ENCODE results near the gene TBC1D9B.

The TBC1D9B gene

GRCh38 chr5:179916523-179916922 is 8.8 kb upstream of the TBC1D9B start:
- DNase-seq (no peak), ATAC-seq (replicated peaks) (no peak)
- Mint-ChIP-seq H3K4me1 (ENCODE audit: low read depth in 2 of 2) (peaks cover 2 to 5% of the 10 kb centered on the region in 2 donors), H3K9me3 (no peaks in the 10 kb centered on the region), H3K27me3 (peaks cover 9 to 48% of the 10 kb centered on the region in 2 donors), H3K27ac (no peak overlapping the region), H3K36me3 (ENCODE audit: insufficient read depth) (no peaks in the 10 kb centered on the region), H3K4me3 (no peak overlapping the region)

GRCh38 chr5:179915406-179915935 is 7.8 kb upstream of the TBC1D9B start:
- no peak overlapping the region for H3K27ac Mint-ChIP-seq
- DNase-seq = no peak

GRCh38 chr5:179914032-179914755 is 6.5 kb upstream of the TBC1D9B start:
- ATAC-seq (replicated peaks) = peak; percentile 24
- no peaks in the 10 kb centered on the region for H3K36me3 Mint-ChIP-seq (ENCODE audit: insufficient read depth)
- peaks cover 9 to 41% of the 10 kb centered on the region in 2 donors for H3K27me3 Mint-ChIP-seq
- no peak for DNase-seq
- no peaks in the 10 kb centered on the region for H3K9me3 Mint-ChIP-seq
- H3K4me3 Mint-ChIP-seq = no peak overlapping the region
- peak overlapping the region in 1 of 2 donors; percentile 41 for H3K27ac Mint-ChIP-seq
- H3K4me1 Mint-ChIP-seq (ENCODE audit: low read depth in 2 of 2) = peaks cover 0 to 5% of the 10 kb centered on the region in 2 donors

More at GRCh38 chr5:179915406-179915935, 7.8 kb upstream of the TBC1D9B start:
- Mint-ChIP-seq H3K27me3 (peaks cover 9 to 48% of the 10 kb centered on the region in 2 donors), H3K36me3 (ENCODE audit: insufficient read depth) (no peaks in the 10 kb centered on the region), H3K4me1 (ENCODE audit: low read depth in 2 of 2) (peaks cover 2 to 5% of the 10 kb centered on the region in 2 donors), H3K4me3 (no peak overlapping the region), H3K9me3 (no peaks in the 10 kb centered on the region)
- ATAC-seq (replicated peaks) = no peak

- H3K36me3 Mint-ChIP-seq (ENCODE audit: insufficient read depth) = no peaks in the 10 kb centered on the region
- H3K4me3 Mint-ChIP-seq = no peak overlapping the region
- peaks cover 9 to 35% of the 10 kb centered on the region in 2 donors for H3K27me3 Mint-ChIP-seq
- H3K27ac Mint-ChIP-seq = no peak overlapping the region
- H3K4me1 Mint-ChIP-seq (ENCODE audit: low read depth in 2 of 2) = peaks cover 0 to 5% of the 10 kb centered on the region in 2 donors
- H3K9me3 Mint-ChIP-seq = no peaks in the 10 kb centered on the region
- DNase-seq (no peak), ATAC-seq (replicated peaks) (no peak)
These were observed 5.8 kb upstream of the TBC1D9B start for GRCh38 chr5:179913461-179913860.

- Mint-ChIP-seq H3K9me3 (no peaks in the 10 kb centered on the region), H3K27ac (no peak overlapping the region), H3K4me1 (ENCODE audit: low read depth in 2 of 2) (peaks cover 0 to 5% of the 10 kb centered on the region in 2 donors), H3K4me3 (no peak overlapping the region), H3K27me3 (peaks cover 9 to 30% of the 10 kb centered on the region in 2 donors), H3K36me3 (ENCODE audit: insufficient read depth) (no peaks in the 10 kb centered on the region)
- no peak for DNase-seq
- ATAC-seq (replicated peaks) = no peak
These were observed 5.3 kb upstream of the TBC1D9B start for GRCh38 chr5:179912951-179913350.

DNA sequence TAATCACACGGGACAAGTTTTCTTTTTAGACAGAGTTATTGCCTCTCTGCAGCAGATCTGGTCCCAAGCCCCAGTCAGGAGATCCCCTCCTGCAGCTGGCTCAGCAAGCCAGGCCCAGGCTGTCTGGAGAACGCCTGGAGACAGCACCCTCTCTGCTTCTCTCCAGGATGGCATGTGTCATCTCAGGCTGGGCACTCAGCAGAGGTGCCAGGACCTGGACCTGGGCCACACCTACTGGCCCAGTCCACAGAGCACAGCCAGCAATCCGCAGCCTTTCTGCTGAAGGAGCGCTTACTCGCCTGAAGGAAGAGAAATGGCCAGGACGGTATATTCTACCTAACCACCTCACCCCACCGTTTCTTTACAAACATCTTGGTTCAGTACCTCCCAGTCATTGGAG is 4.7 kb upstream of the TBC1D9B start:
- DNase-seq = no peak
- no peaks in the 10 kb centered on the region for H3K9me3 Mint-ChIP-seq
- H3K4me1 Mint-ChIP-seq (ENCODE audit: low read depth in 2 of 2) = peaks cover 0 to 5% of the 10 kb centered on the region in 2 donors
- no peak overlapping the region for H3K4me3 Mint-ChIP-seq
- peaks cover 9 to 24% of the 10 kb centered on the region in 2 donors for H3K27me3 Mint-ChIP-seq
- ATAC-seq (replicated peaks) = no peak
- no peaks in the 10 kb centered on the region for H3K36me3 Mint-ChIP-seq (ENCODE audit: insufficient read depth)
- H3K27ac Mint-ChIP-seq = no peak overlapping the region

DNA sequence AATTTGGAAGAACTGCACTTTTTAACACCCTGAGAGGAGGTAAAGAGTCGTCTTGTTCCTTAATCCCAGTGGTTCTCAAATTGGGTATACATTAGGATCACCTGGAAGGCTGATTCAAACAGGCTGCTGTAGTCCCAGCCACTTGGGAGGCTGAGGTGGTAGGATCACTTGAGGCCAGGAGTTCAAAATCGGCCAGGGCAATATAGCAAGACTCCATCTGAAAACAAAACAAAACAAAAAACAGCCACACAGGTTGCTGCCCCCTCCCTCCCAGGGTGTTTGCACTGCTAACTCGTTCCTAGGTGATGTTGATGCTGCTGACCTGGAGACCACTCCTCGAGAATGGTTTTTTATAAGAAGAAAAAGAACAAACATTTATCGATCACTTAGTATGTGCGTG is 1.5 kb upstream of the TBC1D9B start:
- Mint-ChIP-seq H3K36me3 (ENCODE audit: insufficient read depth) (peaks cover 11% of the 10 kb centered on the region), H3K27me3 (no peaks in the 10 kb centered on the region), H3K27ac (peak overlapping the region in 1 of 2 donors; percentile 79), H3K4me1 (ENCODE audit: low read depth in 2 of 2) (peaks cover 8 to 12% of the 10 kb centered on the region in 2 donors), H3K9me3 (no peaks in the 10 kb centered on the region), H3K4me3 (peak overlapping the region in 1 of 2 donors; percentile 1)
- ATAC-seq (replicated peaks) (no peak), DNase-seq (no peak)

DNA sequence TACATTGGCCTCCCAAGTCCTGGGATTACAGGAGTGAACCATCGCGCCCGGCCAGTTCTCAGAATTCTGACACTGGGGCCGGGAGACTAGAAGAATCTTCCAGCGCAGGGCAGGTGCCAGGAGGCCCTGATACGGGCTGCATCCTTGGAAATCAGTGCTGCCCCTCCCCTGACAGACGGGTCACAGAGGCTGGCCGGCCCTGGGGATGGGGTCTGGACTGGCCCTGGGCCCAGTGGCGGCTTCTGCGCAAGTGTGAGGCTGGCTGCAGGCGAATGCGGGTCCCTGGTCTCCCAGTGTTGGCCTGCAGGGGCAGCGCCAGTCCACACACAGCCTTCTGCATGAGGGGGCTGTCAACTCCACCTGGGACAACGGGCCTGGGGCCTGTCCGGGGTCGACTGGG is 831 bp upstream of the TBC1D9B start:
- no peaks in the 10 kb centered on the region for H3K9me3 Mint-ChIP-seq
- peak overlapping the region; percentile 66 to 73 for H3K4me3 Mint-ChIP-seq
- no peaks in the 10 kb centered on the region for H3K27me3 Mint-ChIP-seq
- DNase-seq (no peak), ATAC-seq (replicated peaks) (no peak)
- peak overlapping the region; percentile 10 to 79 for H3K27ac Mint-ChIP-seq
- peaks cover 7 to 12% of the 10 kb centered on the region in 2 donors for H3K4me1 Mint-ChIP-seq (ENCODE audit: low read depth in 2 of 2)
- H3K36me3 Mint-ChIP-seq (ENCODE audit: insufficient read depth) = peaks cover 12% of the 10 kb centered on the region

DNA sequence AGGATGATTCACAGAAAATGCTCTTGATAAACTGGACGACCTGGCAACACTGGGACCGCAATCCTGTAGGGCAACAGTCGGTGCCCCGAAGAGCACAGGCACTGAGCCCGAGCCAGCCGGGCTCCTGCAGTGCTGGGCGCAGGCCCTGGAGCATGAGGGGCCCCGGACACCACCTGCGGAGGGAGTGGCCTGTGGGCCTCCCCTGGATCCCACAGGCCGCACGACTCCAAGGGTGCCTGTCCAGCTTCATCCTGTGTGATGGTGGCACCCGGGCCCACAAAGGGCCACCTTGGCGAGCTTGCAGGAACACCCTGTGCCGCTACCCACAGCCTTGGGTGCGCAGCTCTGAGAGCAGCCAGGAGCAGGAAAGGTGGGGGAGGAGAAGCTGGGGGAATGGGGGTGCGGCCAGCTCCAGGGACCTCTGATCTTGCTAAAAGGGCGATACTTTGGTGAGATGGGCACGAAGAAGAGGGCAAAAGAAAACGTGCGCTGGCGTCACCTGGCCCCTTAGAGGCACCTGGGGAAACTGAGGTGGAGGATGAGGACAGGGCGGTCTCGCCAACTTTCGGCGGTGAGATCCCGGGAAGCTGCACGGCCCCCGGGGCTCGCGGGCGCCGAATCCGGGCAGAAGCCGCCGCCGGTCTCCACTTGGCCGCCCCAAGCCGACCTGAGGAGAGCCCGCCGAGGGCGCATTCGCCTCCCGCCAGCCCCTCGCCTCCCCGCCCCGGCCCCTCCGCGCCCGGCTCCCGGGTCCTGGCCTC is 722 bp downstream of the TBC1D9B start:
- DNase-seq = peak in 1 of 3 experiments; percentile 17
- ATAC-seq (replicated peaks) = peak; percentile 28
- Mint-ChIP-seq H3K27ac (peak overlapping the region in 1 of 2 donors; percentile 88), H3K27me3 (no peaks in the 10 kb centered on the region), H3K4me3 (peak overlapping the region; percentile 81 to 86), H3K4me1 (ENCODE audit: low read depth in 2 of 2) (peaks cover 9 to 12% of the 10 kb centered on the region in 2 donors), H3K9me3 (no peaks in the 10 kb centered on the region), H3K36me3 (ENCODE audit: insufficient read depth) (peaks cover 12% of the 10 kb centered on the region)

DNA sequence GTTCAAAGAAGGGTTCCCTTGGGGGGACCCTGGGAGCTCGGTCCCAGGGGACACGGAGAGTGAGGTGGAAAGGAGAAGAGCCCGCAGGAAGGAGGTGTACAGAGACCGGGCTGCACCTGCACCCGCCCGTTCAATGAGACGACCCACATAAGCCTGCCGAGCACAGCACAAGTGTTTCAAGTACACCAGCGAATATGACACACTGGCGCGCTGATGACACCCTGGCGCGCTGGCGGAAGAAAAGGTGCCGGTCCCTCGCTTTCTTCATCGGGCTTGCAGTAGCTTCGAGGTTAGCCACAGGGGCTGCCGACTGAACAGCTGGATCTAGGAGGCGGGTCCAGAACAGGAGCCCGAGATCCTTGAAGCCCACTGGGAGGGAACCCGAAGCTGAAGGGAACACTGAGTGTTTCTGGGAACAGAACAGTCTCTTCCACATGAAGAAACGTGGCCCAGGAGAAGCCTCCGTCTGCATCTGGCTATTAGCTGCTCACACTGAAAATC is 1.4 kb downstream of the TBC1D9B start:
- Mint-ChIP-seq H3K27me3 (no peaks in the 10 kb centered on the region), H3K27ac (peak overlapping the region; percentile 69 to 86)

GRCh38 chr5:179905161-179905560 is 2.5 kb downstream of the TBC1D9B start:
- Mint-ChIP-seq H3K36me3 (ENCODE audit: insufficient read depth) (peaks cover 12% of the 10 kb centered on the region), H3K4me3 (no peak overlapping the region), H3K4me1 (ENCODE audit: low read depth in 2 of 2) (peaks cover 12% of the 10 kb centered on the region in 2 donors), H3K27ac (no peak overlapping the region), H3K27me3 (no peaks in the 10 kb centered on the region), H3K9me3 (no peaks in the 10 kb centered on the region)
- DNase-seq = no peak
- ATAC-seq (replicated peaks) = no peak

More for the DNA sequence above, 1.4 kb downstream of the TBC1D9B start:
- Mint-ChIP-seq H3K9me3 (no peaks in the 10 kb centered on the region), H3K36me3 (ENCODE audit: insufficient read depth) (peaks cover 12% of the 10 kb centered on the region), H3K4me3 (peak overlapping the region; percentile 81 to 86), H3K4me1 (ENCODE audit: low read depth in 2 of 2) (peaks cover 11 to 12% of the 10 kb centered on the region in 2 donors)
- no peak for ATAC-seq (replicated peaks)
- no peak for DNase-seq

DNA sequence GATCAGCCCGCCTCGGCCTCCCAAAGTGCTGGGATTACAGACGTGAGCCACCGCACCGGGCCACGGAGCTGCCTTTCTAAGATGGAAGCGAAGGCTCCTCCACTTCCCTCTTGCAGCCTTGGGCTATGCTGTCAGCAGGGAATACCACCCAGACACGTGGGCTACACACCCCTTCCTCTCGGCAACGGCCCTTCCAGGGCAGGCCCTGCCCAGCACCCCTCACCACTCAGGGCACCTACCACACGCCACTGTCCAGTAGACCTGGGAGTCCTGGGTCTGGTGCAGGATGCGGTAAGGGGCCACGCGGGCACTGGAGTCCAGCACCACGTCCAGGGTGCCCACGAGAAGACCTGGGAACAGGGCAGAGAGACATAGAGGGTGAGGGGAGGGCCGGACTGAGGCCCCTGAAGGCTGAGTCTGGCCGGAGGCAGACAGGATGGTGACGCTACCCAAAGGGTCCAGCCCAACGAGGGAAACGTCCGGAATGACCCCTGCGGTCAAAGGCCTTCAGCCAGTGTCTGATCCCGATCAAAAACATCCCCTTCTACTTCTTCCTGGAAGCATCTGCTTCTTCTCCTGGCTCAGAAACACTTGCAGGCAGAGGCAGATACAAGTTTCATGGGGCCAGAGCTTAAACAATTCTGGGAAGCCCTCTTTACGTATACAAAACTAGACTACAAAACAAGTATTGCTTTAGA is 3.1 kb downstream of the TBC1D9B start:
- H3K27ac Mint-ChIP-seq = no peak overlapping the region
- peaks cover 12 to 17% of the 10 kb centered on the region in 2 donors for H3K4me1 Mint-ChIP-seq (ENCODE audit: low read depth in 2 of 2)
- H3K4me3 Mint-ChIP-seq = no peak overlapping the region
- no peak for DNase-seq
- no peak for ATAC-seq (replicated peaks)
- H3K36me3 Mint-ChIP-seq (ENCODE audit: insufficient read depth) = peaks cover 12% of the 10 kb centered on the region
- H3K9me3 Mint-ChIP-seq = no peaks in the 10 kb centered on the region
- no peaks in the 10 kb centered on the region for H3K27me3 Mint-ChIP-seq

DNA sequence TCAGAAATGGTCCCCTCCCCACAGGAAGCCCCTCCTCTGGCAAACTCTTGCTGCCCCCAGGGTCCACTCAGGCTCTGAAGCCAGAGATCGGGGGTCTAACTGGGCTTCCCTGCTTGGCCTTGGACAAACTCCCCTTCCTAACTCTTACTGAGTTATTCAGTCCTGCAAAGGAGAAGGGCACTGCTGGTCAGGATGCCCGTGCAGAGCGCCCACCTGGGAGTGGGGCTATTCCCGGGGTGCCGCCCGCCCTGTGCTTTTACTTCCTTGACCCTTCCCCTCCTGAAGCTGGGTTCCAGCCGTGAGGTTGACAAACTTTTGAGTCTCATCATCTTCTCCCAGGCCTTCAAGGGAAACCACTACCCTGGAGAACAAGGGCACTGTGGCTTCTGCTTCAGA is 4.9 kb downstream of the TBC1D9B start:
- peaks cover 22% of the 10 kb centered on the region for H3K36me3 Mint-ChIP-seq (ENCODE audit: insufficient read depth)
- no peak for ATAC-seq (replicated peaks)
- H3K9me3 Mint-ChIP-seq = no peaks in the 10 kb centered on the region
- no peak overlapping the region for H3K4me3 Mint-ChIP-seq
- H3K27ac Mint-ChIP-seq = no peak overlapping the region
- no peak for DNase-seq
- H3K4me1 Mint-ChIP-seq (ENCODE audit: low read depth in 2 of 2) = peaks cover 12 to 17% of the 10 kb centered on the region in 2 donors
- no peaks in the 10 kb centered on the region for H3K27me3 Mint-ChIP-seq
